Stimulated activated naive CD8-positive, alpha-beta T cell treated with anti-CD3 and anti-CD28 coated beads, Interleukin-15, Interleukin-2, amounts not matched to agents 100 ng/mL and 50 ng/mL, for 24 hours (primary cell): Measurements from ENCODE around the gene SOX18.
"Not testable (repeated sequence)": the region's sequence is repeated elsewhere in the genome, so short reads cannot be mapped to it uniquely, and the experiment has no call there.

Experiments used
- H3K27ac Mint-ChIP-seq: one replicate; pipeline ENCODE4 v1.8.0; 2021; ENCODE audit warnings: mild to moderate bottlenecking, mixed read lengths
- H3K27me3 Mint-ChIP-seq: one replicate; pipeline ENCODE4 v1.8.0; 2021; ENCODE audit warnings: mixed read lengths
- H3K36me3 Mint-ChIP-seq: one replicate; pipeline ENCODE4 v1.8.0; 2021; ENCODE audit warnings: low read depth, mixed read lengths
- H3K4me1 Mint-ChIP-seq: one replicate; pipeline ENCODE4 v1.8.0; 2021; ENCODE audit warnings: low read depth, mixed read lengths
- H3K4me3 Mint-ChIP-seq: one replicate; pipeline ENCODE4 v1.8.0; 2021; ENCODE audit warnings: mild to moderate bottlenecking, mixed read lengths
- H3K9me3 Mint-ChIP-seq: one replicate; pipeline ENCODE4 v1.8.0; 2021; ENCODE audit warnings: mixed read lengths

SOX18 gene

GRCh38 chr20:64049060-64049877 is at the start of gene SOX18:
TSS of gene SOX18 (minus strand) at chr20:64049639. CDS start at chr20:64049516, 123 bp downstream.
- H3K9me3 Mint-ChIP-seq = no peaks in the 10 kb centered on the region
- no peak within 1 kb of the TSS for H3K4me3 Mint-ChIP-seq
- H3K36me3 Mint-ChIP-seq = no peaks in the 10 kb centered on the region
- H3K4me1 Mint-ChIP-seq = peaks cover 11% of the 10 kb centered on the region
- H3K27ac Mint-ChIP-seq = no peak within 1 kb of the TSS
- peaks cover 29% of the 10 kb centered on the region for H3K27me3 Mint-ChIP-seq

- Mint-ChIP-seq H3K9me3 (peaks cover 5% of the 10 kb centered on the region), H3K36me3 (peaks cover 5% of the 10 kb centered on the region), H3K4me3 (no peak overlapping the region), H3K4me1 (peaks cover 12% of the 10 kb centered on the region), H3K27me3 (peaks cover 18% of the 10 kb centered on the region), H3K27ac (no peak overlapping the region)
Measured at GRCh38 chr20:64098471-64099013, 49.1 kb upstream of the SOX18 start.

GRCh38 chr20:64096535-64096934 is 47.1 kb upstream of the SOX18 start:
- H3K27me3 Mint-ChIP-seq = peaks cover 7% of the 10 kb centered on the region
- H3K27ac Mint-ChIP-seq = no peak overlapping the region
- H3K36me3 Mint-ChIP-seq = peaks cover 5% of the 10 kb centered on the region
- peaks cover 12% of the 10 kb centered on the region for H3K4me1 Mint-ChIP-seq
- no peak overlapping the region for H3K4me3 Mint-ChIP-seq
- H3K9me3 Mint-ChIP-seq = peaks cover 5% of the 10 kb centered on the region

GRCh38 chr20:64095927-64096326 is 46.5 kb upstream of the SOX18 start:
- no peak overlapping the region for H3K4me3 Mint-ChIP-seq
- H3K36me3 Mint-ChIP-seq = peaks cover 5% of the 10 kb centered on the region
- H3K4me1 Mint-ChIP-seq = peaks cover 6% of the 10 kb centered on the region
- H3K27me3 Mint-ChIP-seq = peaks cover 1% of the 10 kb centered on the region
- peaks cover 5% of the 10 kb centered on the region for H3K9me3 Mint-ChIP-seq
- H3K27ac Mint-ChIP-seq = no peak overlapping the region

GRCh38 chr20:64095455-64095854 is 46.0 kb upstream of the SOX18 start:
- H3K4me3 Mint-ChIP-seq = no peak overlapping the region
- peaks cover 4% of the 10 kb centered on the region for H3K4me1 Mint-ChIP-seq
- peaks cover 5% of the 10 kb centered on the region for H3K9me3 Mint-ChIP-seq
- no peak overlapping the region for H3K27ac Mint-ChIP-seq
- H3K27me3 Mint-ChIP-seq = no peaks in the 10 kb centered on the region
- peaks cover 5% of the 10 kb centered on the region for H3K36me3 Mint-ChIP-seq

GRCh38 chr20:64093013-64093503 is 43.6 kb upstream of the SOX18 start:
- H3K27me3 Mint-ChIP-seq = no peaks in the 10 kb centered on the region
- no peak overlapping the region for H3K27ac Mint-ChIP-seq
- peaks cover 5% of the 10 kb centered on the region for H3K36me3 Mint-ChIP-seq
- peaks cover 5% of the 10 kb centered on the region for H3K9me3 Mint-ChIP-seq
- no peak overlapping the region for H3K4me3 Mint-ChIP-seq
- no peaks in the 10 kb centered on the region for H3K4me1 Mint-ChIP-seq

- Mint-ChIP-seq H3K36me3 (peaks cover 5% of the 10 kb centered on the region), H3K9me3 (peaks cover 7% of the 10 kb centered on the region), H3K4me3 (no peak overlapping the region), H3K27me3 (no peaks in the 10 kb centered on the region), H3K4me1 (no peaks in the 10 kb centered on the region), H3K27ac (no peak overlapping the region)
Measured at GRCh38 chr20:64092258-64093012, 43.0 kb upstream of the SOX18 start.

GRCh38 chr20:64091770-64092169 is 42.3 kb upstream of the SOX18 start:
- no peaks in the 10 kb centered on the region for H3K27me3 Mint-ChIP-seq

GRCh38 chr20:64091340-64091739 is 41.9 kb upstream of the SOX18 start:
- Mint-ChIP-seq H3K9me3 (peaks cover 3% of the 10 kb centered on the region), H3K4me3 (no peak overlapping the region), H3K4me1 (no peaks in the 10 kb centered on the region), H3K27ac (no peak overlapping the region), H3K27me3 (no peaks in the 10 kb centered on the region), H3K36me3 (no peaks in the 10 kb centered on the region)

More at GRCh38 chr20:64091770-64092169, 42.3 kb upstream of the SOX18 start:
- H3K4me1 Mint-ChIP-seq = no peaks in the 10 kb centered on the region
- H3K4me3 Mint-ChIP-seq = no peak overlapping the region
- peaks cover 5% of the 10 kb centered on the region for H3K9me3 Mint-ChIP-seq
- H3K36me3 Mint-ChIP-seq = peaks cover 2% of the 10 kb centered on the region
- no peak overlapping the region for H3K27ac Mint-ChIP-seq

GRCh38 chr20:64090165-64090564 is 40.7 kb upstream of the SOX18 start:
- H3K4me1 Mint-ChIP-seq = no peaks in the 10 kb centered on the region
- no peak overlapping the region for H3K27ac Mint-ChIP-seq
- peaks cover 3% of the 10 kb centered on the region for H3K9me3 Mint-ChIP-seq
- H3K4me3 Mint-ChIP-seq = no peak overlapping the region
- no peaks in the 10 kb centered on the region for H3K36me3 Mint-ChIP-seq
- peaks cover 3% of the 10 kb centered on the region for H3K27me3 Mint-ChIP-seq

- H3K4me3 Mint-ChIP-seq, H3K4me1 Mint-ChIP-seq, H3K27ac Mint-ChIP-seq, H3K27me3 Mint-ChIP-seq, H3K36me3 Mint-ChIP-seq, H3K9me3 Mint-ChIP-seq: not testable (repeated sequence)
Measured at GRCh38 chr20:64088586-64088985, 39.1 kb upstream of the SOX18 start.

- H3K4me1 Mint-ChIP-seq = peaks cover 14% of the 10 kb centered on the region
- not testable (repeated sequence) for H3K4me3 Mint-ChIP-seq, H3K27me3 Mint-ChIP-seq, H3K27ac Mint-ChIP-seq, H3K9me3 Mint-ChIP-seq, H3K36me3 Mint-ChIP-seq
Measured at GRCh38 chr20:64087226-64087825, 37.9 kb upstream of the SOX18 start.

GRCh38 chr20:64086801-64087200 is 37.4 kb upstream of the SOX18 start:
- Mint-ChIP-seq H3K4me1 (peaks cover 19% of the 10 kb centered on the region), H3K36me3 (no peaks in the 10 kb centered on the region), H3K27ac (no peak overlapping the region), H3K27me3 (peaks cover 13% of the 10 kb centered on the region), H3K4me3 (no peak overlapping the region), H3K9me3 (peaks cover 3% of the 10 kb centered on the region)

- H3K4me1 Mint-ChIP-seq = peaks cover 25% of the 10 kb centered on the region
- H3K36me3 Mint-ChIP-seq = no peaks in the 10 kb centered on the region
- no peak overlapping the region for H3K27ac Mint-ChIP-seq
- H3K27me3 Mint-ChIP-seq = peaks cover 14% of the 10 kb centered on the region
- H3K9me3 Mint-ChIP-seq = peaks cover 3% of the 10 kb centered on the region
- H3K4me3 Mint-ChIP-seq = no peak overlapping the region
Measured at GRCh38 chr20:64084685-64085152, 35.3 kb upstream of the SOX18 start.
